ENCODE results near the gene MAP7. TPM values are rescaled to one million over a fixed set of nuclear protein-coding genes. Genes with fewer than 3 reads are reported as not detected.
A peak's percentile ranks its signal among the peaks of the same experiment; 100 is the strongest.

Gene MAP7
- polyA plus RNA-seq (3.6 and 5.1 TPM in 2 replicates), polyA minus RNA-seq (6.3 and 7.3 TPM in 2 replicates)

GRCh38 chr6:136550330-136551071 is at the start of gene MAP7:
Gene MAP7, minus strand, starts transcription at chr6:136550422. Its CDS starts 14 bp downstream, at chr6:136550408.
- peak; percentile 90 for TF ChIP-seq RAD21 (conservative IDR thresholded peaks at IDR 0.05)
- no peak for TF ChIP-seq TAF1 (IDR thresholded peaks at IDR 0.05; ENCODE audit: low read depth)
- TF ChIP-seq SMC3 (conservative IDR thresholded peaks at IDR 0.05; ENCODE audit: poor library complexity) = peak; percentile 91
- peak; percentile 27 for TF ChIP-seq EP300 (conservative IDR thresholded peaks at IDR 0.05; ENCODE audit: poor library complexity, severe bottlenecking)
- no peak for TF ChIP-seq REST (IDR thresholded peaks at IDR 0.05; ENCODE audit: borderline replicate concordance)
- peak; percentile 53 for TF ChIP-seq MXI1 (conservative IDR thresholded peaks at IDR 0.05; ENCODE audit: poor library complexity, severe bottlenecking)
- TF ChIP-seq EZH2 (IDR thresholded peaks at IDR 0.05; ENCODE audit: borderline replicate concordance, insufficient read depth, low read length, poor library complexity, severe bottlenecking) = peak; percentile 3
- no peak for TF ChIP-seq POLR2AphosphoS5 (IDR thresholded peaks at IDR 0.05)
- peak; percentile 99 for TF ChIP-seq CTCF (IDR thresholded peaks at IDR 0.05; ENCODE audit: poor library complexity, severe bottlenecking)
- Histone ChIP-seq H3K4me3 (ENCODE audit: low read length) (peak within 1 kb of the TSS; percentile 78), H2AFZ (ENCODE audit: low read depth, low read length) (peak within 1 kb of the TSS; percentile 14), H3K9ac (ENCODE audit: low read length) (peak within 1 kb of the TSS; percentile 57), H3K27me3 (ENCODE audit: insufficient read depth, low read depth, low read length) (peaks cover 66% of the 10 kb centered on the region), H3K36me3 (ENCODE audit: insufficient read depth, low read length) (no peaks in the 10 kb centered on the region), H3K4me2 (ENCODE audit: low read length) (peak within 1 kb of the TSS; percentile 76), H4K20me1 (ENCODE audit: insufficient read depth) (no peaks in the 10 kb centered on the region), H3K9me3 (ENCODE audit: low read length) (no peaks in the 10 kb centered on the region), H3K27ac (ENCODE audit: low read length) (no peak within 1 kb of the TSS), H3F3A (ENCODE audit: insufficient read depth, low read length, poor library complexity, severe bottlenecking) (no peaks in the 10 kb centered on the region), H3K9me2 (ENCODE audit: insufficient read depth, low read length) (no peaks in the 10 kb centered on the region), H3K79me2 (replicated peaks; ENCODE audit: insufficient read depth, low read length) (no peaks in the 10 kb centered on the region)

GRCh38 chr6:136599329-136600011 is 49.2 kb upstream of the MAP7 start:
- Histone ChIP-seq H3K27ac (ENCODE audit: low read length) (no peak overlapping the region), H3K4me3 (ENCODE audit: low read length) (no peak overlapping the region), H3F3A (ENCODE audit: insufficient read depth, low read length, poor library complexity, severe bottlenecking) (no peaks in the 10 kb centered on the region), H3K4me2 (ENCODE audit: low read length) (no peak overlapping the region), H3K27me3 (ENCODE audit: insufficient read depth, low read depth, low read length) (no peaks in the 10 kb centered on the region), H3K79me2 (replicated peaks; ENCODE audit: insufficient read depth, low read length) (no peaks in the 10 kb centered on the region), H3K9ac (ENCODE audit: low read length) (no peak overlapping the region), H2AFZ (ENCODE audit: low read depth, low read length) (no peak overlapping the region), H3K36me3 (ENCODE audit: insufficient read depth, low read length) (no peaks in the 10 kb centered on the region), H3K9me3 (ENCODE audit: low read length) (no peaks in the 10 kb centered on the region), H4K20me1 (ENCODE audit: insufficient read depth) (no peaks in the 10 kb centered on the region), H3K9me2 (ENCODE audit: insufficient read depth, low read length) (no peaks in the 10 kb centered on the region)
- TF ChIP-seq EZH2 (IDR thresholded peaks at IDR 0.05; ENCODE audit: borderline replicate concordance, insufficient read depth, low read length, poor library complexity, severe bottlenecking) (no peak), REST (IDR thresholded peaks at IDR 0.05; ENCODE audit: borderline replicate concordance) (no peak), RAD21 (conservative IDR thresholded peaks at IDR 0.05) (no peak)

All from neural cell (in vitro differentiated cells).